NCI-H69 (cell line): ENCODE data around the gene GGT5.
"Not testable (repeated sequence)": the region's sequence is repeated elsewhere in the genome, so short reads cannot be mapped to it uniquely, and the experiment has no call there.

Experiments used
- DNase-seq: peaks from one replicate; lab custom pipeline; 2025; lab: John Stamatoyannopoulos, UW

GGT5 gene

DNA sequence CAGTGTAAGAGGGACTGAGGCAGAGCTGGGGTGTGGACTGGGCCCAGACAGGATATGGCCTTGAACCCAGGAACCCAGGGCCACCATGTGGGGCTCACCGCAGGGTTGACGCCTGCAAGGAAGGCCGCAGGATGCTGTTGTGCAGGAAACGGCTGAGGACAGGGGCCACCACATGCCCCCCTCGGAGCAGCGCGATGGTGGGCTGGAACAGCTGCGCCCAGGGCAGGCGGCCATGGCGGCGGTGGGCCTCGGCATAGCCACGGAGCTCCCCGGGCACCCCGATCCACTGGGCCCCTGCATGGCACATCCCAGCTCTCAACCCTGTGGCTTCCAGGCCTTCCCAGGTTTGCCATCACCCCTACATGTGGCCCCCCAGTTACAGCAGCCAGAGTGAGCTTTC, 12.2 kb downstream of the GGT5 start:
- DNase-seq: no peak

DNA sequence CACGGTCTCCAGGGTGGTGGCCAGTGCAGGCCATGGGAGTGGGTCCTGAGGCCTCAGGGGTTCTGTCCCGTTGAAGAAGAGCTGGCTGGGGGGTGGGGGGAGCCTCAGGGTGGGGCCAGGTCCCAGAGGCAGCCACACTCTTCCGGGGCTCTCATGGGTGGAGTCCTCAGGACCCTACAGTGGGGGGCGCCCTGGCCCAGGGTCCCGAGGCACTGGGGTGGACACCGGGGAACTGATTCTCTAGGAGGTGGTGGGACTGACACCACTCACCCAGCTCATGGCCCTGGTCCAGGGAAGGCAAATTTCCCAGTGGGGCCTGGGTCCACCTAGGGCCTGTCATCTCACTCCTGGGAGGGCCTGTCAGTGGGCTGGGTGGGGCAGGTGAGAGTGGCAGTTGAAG, 12.8 kb downstream of the GGT5 start:
- no peak for DNase-seq

DNA sequence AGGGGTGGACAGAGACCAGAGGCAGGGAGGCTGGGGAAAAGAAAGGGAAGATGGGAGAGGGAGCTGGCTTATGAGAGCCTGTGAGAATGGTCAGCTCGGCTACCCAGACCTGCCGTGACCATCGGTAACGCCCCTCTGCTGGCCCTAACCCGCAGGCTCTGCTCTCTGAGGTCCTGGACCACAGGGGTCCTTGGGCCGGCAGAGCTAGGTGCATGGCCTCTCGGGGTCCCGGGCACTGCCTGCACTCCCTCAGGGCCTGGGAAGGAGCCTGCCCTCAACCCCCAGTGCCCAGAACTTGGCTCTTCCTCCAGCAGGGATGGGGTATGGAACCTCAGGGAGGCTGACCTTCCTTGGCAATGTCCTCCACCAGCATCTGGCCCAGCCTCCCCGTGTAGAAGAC, 13.2 kb downstream of the GGT5 start:
- no peak for DNase-seq

DNA sequence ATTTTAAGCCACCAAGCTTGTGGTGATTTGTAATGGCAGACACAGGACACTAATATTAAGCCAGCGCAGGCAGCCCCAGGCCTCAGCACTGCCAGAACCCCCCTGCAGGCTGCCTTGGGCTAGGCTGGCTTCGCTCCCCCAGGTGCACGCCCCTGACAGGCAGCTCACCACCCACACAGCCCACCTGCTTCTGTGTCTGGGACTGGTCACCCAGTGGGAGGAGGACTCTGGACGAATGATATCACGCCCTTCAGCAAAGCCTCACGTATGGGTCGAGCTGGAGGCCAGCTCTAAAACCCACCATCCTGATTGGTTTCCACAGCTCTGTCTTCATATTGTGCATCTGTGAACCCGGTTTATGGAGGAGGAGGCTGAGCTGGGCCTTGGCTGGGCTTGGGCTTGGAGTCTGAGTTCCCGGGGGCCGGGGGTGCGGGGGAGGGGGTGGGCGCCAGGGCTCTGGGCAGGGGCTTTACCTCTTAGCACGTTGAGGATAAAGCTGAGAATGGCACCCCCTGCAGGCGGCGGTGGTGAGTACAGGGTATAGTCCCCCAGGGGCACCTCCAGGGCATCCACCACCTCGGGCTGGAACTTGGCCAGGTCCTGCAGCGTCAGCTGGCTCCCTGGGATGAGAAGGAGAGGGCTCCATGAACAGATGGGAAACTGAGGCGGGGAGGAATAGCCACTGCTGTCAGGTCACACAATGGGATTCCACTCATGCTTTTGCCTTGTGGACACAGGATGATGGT, 13.8 kb downstream of the GGT5 start:
- peak; percentile 60 for DNase-seq

DNA sequence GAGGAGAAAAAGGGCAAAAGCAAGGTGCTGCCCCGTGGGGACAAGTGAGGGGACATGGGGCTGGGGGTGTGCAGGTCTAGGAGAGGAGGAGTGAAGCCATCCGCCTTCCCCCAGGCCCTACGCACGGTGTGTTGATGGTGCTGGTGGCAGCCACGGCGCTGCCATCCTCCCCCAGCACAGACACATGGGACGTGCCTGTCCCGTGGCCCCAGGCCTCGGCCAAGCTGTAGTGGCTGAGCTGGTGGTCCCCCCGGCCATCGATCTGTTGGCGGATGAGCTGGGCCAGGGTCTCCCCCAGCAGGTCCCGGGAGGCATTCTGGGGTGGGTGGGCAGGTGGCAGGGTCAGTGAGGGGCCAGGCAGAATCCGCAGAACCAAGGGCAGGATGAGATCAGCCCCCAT, 18.9 kb downstream of the GGT5 start:
- DNase-seq: no peak

DNA sequence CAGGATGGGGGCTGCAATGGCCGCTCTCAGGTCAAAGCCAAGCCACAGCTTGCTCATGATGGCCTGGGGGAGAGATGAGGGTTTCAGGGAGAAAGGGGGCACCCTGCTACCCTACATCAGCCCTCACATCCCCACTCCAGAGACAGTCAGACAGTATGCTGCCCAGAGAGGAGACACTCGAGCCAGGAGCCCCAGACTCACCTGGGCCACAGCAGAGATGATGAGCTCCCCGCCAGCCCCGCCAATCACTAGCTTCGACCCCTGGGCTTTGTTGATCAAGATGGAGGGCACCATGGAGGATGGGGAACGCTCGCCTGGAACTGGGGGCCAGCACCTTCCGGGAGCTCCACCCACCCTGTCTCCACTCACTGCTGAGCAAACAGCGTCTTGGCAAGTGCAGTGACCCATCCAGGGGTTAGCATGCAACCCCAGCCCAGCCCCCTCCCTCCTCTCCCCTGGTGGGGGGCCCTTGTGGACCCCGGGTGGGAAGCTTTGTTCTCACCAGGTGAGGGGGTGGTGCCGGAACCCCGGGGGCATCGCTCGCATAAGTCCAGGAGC, 19.8 kb downstream of the GGT5 start:
- DNase-seq: no peak

DNA sequence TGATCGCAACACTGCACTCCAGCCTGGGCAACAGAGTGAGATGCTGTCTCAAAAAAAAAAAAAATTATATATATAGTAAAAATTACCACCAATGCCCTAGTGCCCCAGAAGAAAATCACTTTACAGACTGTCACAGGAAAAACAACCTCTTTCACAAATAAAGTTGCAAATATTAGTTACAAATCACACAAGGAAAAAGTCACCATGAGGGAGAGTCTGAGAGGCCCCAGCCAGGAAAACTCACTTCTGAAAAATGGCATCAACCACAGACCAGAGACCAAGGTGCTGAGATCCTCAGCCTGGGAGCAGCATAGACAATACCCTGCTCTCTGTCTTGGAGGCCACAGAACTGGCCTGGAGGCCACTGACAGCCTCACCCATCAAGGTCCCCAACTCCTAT, 20.4 kb downstream of the GGT5 start:
- no peak for DNase-seq

DNA sequence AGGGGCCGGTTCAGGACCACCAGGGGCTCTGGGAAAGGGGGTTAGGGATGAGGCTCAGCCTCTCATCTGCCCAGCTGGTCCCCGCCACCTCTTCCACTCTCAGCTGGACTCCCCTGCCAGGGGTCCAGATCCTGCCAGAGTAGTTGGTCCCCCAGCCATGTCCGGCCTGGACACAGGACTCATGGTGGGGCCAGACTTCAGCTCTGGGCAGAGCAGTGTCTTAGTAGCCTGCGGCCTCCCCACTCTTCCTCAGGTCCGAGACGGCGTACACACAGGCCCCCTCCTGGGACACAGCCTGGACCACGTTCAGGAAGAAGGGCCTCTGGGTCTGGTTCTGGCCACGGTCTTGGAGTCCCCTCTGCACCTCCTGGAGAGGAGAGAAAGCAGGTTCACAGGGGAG, 25.1 kb downstream of the GGT5 start:
- DNase-seq: no peak

DNA sequence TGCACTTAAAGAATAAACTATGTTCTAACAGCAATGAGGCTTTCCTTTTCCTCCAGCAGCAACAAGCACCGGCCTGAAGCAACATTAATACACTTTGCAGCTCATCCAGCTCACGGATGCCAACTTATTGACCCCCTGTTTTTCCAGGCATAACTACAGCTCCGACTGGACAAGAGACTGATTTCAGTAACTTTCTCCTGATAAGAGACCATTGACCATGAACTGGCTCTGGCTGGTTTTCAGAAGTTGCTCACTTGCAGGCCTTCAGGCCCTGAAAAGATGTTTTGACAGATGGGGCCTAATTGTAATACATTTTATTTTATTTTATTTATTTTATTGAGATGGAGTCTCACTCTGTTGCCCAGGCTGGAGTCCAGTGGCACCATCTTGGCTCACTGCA, 27.5 kb downstream of the GGT5 start:
- no peak for DNase-seq

DNA sequence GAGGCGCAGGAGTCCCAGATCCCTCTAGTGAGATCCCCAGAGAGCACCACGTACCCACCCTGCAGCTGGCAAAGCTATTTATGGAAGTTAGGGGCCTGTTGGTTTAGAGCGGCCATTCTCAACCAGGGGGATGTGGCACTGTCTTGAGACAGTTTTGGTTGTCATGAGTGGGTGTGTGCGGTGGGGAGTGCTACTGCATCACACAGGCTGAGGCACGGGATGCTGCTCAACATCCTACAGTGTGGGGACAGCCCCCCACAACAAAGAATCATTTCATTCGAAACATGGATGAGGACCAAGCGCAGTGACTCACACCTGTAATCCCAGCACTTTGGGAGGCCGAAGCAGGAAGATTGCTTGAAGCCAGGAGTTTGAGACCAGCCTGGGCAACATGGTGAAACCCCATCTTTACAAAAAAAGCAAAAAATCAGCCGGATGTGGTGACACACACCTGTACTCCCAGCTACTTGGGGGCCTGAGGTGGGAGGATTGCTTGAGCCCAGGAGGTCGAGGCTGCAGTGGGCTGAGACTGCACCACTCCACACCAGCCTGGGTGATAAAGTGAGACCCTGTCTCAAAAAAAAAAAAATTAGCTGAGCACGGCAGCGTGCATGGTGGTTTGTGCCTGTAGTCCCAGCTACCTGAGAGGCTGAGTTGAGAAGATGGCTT, 28.2 kb downstream of the GGT5 start:
- DNase-seq: no peak

DNA sequence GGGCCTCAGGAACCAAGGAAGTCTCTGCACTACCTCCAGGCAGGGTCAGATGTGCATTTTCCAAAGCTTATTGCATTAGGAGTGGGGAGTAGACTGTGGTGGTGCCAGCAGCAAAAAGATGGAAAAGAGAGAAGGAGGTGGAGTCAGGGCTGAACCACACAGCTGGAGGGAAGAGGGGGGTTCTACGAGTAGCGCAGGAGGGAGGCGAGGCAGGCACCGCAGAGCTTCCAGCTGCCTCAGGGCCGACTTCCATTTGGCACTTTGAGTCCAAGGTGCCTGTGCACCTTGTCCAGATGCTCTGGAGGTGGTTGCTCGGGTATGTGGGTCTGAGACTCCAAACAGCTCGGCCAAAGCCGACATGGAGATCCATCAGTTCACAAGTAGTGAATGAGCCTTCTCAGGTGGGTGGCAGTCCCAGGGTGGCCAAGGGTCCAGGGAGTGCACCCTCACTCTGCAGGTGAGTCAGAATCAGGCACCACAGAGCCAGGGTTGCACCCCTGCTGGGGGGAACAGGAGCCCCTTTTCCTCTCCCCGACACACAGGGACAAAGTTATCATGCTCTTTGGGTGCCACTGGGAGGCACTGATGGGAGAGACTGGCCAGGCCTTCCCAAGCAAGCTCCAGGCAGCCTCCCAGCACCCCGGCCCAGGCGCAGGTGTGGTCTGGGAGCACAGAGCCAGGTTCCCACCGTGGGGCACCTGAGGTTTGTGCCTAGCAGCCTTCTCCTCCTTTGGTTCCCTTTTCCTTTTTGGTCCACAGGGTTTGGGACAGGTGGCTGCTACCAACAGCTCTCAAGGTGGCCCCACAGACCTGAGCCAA, 30.2 kb downstream of the GGT5 start:
- DNase-seq: no peak

DNA sequence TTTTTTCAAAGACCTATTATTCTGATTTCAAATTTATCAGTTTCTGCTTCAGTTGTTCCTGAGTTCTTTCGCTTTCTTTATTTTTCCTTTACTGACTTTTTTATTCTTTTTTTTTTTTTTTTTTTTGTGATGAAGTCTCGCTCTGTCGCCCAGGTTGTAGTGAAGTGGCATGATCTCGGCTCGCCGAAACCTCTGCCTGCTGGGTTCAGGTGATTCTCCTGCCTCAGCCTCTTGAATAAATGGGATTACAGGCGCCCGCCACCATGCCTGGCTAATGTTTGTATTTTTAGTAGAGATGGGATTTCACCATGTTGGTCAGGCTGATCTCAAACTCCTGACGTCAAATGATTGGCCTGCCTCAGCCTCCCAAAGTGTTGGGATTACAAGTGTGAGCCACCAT, 31.8 kb downstream of the GGT5 start:
- DNase-seq: not testable (repeated sequence)

DNA sequence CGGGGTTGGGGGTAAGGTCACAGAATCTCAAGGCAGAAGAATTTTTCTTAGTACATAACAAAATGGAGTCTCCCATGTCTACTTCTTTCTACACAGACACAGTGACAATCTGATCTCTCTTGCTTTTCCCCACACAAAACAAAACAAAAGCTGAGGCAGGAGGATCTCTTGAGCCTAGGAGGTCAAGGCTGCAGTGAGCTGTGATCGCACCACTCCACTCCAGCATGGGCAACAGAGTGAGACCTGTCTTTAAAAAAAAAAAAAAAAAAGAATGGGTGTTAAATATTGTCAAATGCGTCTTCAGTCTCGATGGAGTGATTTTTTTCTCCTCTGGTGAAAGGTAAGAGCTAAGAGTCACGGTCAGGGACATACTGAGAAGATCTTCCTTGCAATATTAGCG, 33.2 kb downstream of the GGT5 start:
- DNase-seq: not testable (repeated sequence)

DNA sequence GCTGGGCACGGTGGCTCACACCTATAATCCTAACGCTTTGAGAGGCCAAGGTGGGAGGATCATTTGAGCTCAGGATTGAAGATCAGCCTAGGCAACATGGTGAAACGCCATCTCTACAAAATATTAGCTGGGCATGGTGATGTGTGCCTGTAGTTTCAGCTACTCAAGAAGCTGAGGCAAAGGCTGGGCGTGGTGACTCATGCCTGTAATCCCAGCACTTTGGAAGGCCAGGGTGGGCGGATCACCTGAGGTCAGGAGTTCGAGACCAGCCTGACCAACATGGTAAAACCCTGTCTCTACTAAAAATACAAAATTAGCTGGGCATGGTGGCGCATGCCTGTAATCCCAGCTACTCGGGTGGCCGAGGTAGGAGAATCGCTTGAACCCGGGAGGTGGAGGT, 34.5 kb downstream of the GGT5 start:
- not testable (repeated sequence) for DNase-seq

DNA sequence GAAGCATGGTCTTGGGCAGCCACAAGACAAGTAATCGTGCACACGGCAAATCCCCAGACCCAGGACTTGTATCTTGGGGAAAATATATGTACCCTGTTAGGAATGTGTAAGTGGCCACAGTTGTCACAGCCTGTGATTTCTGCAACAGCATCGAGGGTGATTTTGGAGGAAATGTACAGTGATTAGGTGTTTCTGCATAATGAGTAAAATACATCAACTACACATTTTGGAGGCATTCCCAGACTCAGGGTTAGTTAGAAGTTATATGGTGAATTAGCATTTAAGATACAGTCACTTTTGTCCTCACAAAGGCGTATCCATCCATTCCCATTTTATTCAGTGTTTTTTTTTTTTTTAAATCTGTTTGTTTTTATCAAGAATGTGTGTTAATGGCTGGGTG, 35.2 kb downstream of the GGT5 start:
- DNase-seq: no peak

DNA sequence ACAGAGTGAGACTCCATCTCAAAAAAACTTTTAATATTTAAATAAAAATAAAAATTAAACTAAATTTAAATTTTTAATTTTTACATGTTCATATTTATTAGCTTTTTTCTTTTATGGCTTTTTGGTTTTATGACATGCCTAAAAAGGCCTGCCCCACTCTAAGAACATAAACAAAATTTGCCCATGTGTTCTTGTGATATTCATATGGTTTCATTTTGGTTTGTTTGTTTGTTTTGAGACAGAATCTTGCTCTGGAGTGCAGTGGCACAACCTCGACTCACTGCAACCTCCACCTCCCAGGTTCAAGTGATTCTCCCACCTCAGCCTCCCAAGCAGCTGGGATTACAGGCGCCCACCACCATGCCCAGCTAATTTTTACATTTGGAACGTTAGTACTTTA, 35.9 kb downstream of the GGT5 start:
- DNase-seq: no peak

DNA sequence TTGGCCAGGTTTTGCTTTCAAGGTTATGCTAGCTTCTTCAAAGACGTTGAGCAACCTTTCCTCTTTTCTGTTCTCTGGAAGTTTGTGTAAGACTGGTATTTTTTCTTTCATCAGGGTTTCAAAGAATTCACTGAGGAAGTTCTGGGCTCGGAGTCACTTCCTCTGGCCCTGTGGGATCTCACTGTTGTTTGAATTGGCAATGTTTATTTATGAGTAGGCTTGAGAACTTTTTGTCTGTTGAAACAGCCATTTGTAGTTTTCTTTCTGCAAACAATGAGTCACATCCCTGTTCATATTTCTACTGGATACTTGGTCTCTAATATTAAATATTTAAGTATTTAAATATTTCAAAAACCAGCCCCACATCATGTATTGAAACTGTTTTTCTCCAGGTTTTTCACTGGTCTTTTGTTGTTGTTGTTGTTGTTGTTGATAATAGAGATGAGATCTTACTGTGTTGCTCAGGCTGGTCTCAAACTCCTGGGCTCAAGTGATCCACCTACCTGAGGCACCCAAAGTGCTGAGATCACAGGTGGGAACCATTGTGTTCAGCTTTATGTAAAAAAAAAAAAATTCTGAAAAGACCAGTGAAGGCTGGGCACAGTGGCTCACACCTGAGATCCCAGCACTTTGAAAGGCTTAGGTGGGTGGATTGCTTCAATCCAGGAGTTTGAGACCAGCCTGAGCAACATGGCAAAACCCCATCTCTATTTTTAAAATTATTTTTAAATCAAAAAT, 36.7 kb downstream of the GGT5 start:
- DNase-seq: peak; percentile 44

DNA sequence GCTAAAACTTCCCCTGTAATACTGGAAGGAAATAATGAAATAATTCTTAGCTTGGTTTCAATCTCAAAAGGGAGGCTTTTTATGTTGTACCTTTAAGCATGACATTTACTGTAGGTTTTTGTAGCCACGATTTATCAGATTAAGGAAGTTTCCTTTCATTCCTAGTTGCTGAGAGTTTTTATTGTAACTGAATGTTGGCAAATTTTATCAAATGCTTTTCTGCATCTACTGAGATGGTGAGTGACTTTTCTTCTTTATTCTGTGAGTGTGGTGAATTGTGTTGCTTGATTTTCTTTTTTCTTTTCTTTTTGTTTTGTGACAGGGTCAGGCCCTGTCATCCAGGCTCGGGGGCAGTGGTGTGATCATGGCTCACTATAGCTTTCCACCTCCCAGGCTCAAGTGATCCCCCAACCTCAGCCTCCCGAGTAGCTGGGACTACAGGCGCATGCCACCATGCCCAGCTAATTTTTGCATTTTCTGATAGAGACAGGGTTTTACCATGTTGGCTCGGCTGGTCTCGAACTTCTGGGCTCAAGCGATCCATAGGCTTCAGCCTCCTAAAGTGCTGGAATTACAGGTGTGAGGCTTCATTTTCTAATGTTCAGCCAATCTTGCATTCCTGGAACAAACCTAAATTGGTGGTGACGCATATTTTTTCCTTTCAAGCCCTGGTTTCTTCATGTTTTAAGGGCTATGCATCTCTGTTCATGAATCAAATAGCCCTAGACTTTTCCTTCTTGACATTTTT, 37.4 kb downstream of the GGT5 start:
- DNase-seq: no peak

DNA sequence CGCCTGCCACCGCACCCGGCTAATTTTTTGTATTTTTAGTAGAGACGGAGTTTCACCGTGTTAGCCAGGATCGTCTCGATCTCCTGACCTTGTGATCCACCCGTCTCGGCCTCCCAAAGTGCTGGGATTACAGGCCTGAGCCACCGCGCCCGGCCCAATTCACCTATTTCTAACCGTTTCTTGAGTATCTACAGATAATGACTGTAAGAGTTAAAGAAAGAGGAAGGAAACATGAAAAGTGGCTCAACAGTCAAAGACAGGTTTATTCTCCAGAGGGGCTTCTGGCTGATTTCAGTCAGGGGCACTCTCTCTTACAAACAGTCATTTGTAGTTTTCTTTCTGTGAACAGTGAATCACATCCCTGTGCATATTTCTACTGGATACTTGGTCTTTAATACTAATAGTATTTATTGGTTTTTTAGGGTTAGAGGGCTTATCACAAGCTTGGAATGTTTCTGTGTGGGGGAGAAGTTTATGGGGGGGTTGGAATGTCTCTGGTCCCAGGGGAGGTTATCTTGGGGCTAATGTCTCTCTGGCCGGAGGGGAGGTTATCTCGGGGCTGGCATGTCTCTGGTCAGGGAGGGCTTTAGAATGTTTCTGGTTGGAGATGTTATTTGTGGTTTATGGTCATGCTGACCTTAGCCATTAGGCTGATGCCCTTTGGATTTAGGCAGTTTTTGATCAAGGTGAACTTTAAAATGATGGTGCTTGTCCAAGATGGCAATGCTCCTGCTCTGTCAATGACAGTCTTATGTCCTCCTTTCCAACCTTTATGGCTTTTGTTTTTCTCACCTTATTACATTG, 38.2 kb downstream of the GGT5 start:
- DNase-seq: not testable (repeated sequence)

DNA sequence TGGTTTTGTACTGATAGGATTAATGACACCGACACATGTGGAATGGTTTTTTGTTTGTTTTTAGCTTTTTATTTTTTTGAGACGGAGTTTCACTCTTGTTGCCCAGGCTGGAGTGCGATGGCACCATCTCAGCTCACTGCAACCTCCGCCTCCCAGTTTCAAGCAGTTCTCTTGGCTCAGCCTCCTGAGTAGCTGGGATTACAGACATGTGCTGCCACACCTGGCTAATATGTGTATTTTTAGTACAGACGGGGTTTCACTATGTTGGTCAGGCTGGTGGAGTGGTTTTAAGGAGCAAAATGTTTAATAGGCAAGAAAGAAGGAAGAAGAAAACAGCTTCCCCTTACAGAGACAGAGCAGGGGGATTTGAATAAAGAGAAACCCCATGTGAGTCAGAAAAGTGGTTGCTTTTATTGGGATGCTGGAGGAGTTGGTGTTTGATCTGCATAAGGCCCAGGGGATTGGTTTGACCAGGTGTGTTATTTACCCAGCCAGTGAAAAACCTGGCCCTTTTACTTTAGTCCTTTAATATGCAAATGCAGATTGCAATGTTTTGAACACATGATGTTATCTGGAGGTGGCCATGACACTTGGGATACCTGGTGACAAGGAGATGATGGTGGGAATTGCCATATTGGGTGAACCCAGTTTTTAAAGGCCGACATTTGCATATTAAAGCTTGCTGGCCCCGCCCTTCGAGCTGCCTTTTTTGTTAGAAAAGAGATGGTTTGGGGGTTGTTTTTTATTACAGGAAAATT, 39.3 kb downstream of the GGT5 start:
- DNase-seq: peak; percentile 45
